ENCODE measurements around the gene SLC6A4.

GRCh38 chr17:30218799-30219198, 16.7 kb downstream of the SLC6A4 start:
- no peak for TF ChIP-seq CTCF (IDR thresholded peaks at IDR 0.05)
- TF ChIP-seq POLR2A (IDR thresholded peaks at IDR 0.05): no peak
